Measurements from ENCODE around the gene GRIK4.
"Not testable (repeated sequence)": the region's sequence is repeated elsewhere in the genome, so short reads cannot be mapped to it uniquely, and the experiment has no call there.

Gene GRIK4

GRCh38 chr11:120750647-120751549 is 239.3 kb downstream of the GRIK4 start:
- DNase-seq = no peak

- DNase-seq = no peak
These were observed 240.0 kb downstream of the GRIK4 start for GRCh38 chr11:120751550-120751949.

GRCh38 chr11:120752668-120753067 is 241.1 kb downstream of the GRIK4 start:
- no peak for DNase-seq

- DNase-seq = no peak
These were observed 245.4 kb downstream of the GRIK4 start for GRCh38 chr11:120756931-120757330.

GRCh38 chr11:120759046-120759445 is 247.5 kb downstream of the GRIK4 start:
- DNase-seq = no peak

- DNase-seq = not testable (repeated sequence)
These were observed 254.2 kb downstream of the GRIK4 start for GRCh38 chr11:120765710-120766109.

GRCh38 chr11:120766318-120766717 is 254.8 kb downstream of the GRIK4 start:
- no peak for DNase-seq

GRCh38 chr11:120768949-120769348 is 257.4 kb downstream of the GRIK4 start:
- DNase-seq = no peak

GRCh38 chr11:120769906-120770305 is 258.4 kb downstream of the GRIK4 start:
- no peak for DNase-seq

GRCh38 chr11:120771551-120772060 is 260.1 kb downstream of the GRIK4 start:
- no peak for DNase-seq

GRCh38 chr11:120773501-120774031 is 262.0 kb downstream of the GRIK4 start:
- DNase-seq = no peak

GRCh38 chr11:120774591-120775386 is 263.2 kb downstream of the GRIK4 start:
- DNase-seq = no peak

GRCh38 chr11:120775986-120776951 is 264.7 kb downstream of the GRIK4 start:
- DNase-seq = no peak

GRCh38 chr11:120778685-120779490 is 267.3 kb downstream of the GRIK4 start:
- DNase-seq = no peak

- DNase-seq = no peak
These were observed 268.7 kb downstream of the GRIK4 start for GRCh38 chr11:120780239-120780638.

GRCh38 chr11:120781486-120782120 is 270.1 kb downstream of the GRIK4 start:
- DNase-seq = no peak

GRCh38 chr11:120784566-120785251 is 273.2 kb downstream of the GRIK4 start:
- no peak for DNase-seq

- no peak for DNase-seq
These were observed 274.0 kb downstream of the GRIK4 start for GRCh38 chr11:120785576-120785975.

GRCh38 chr11:120786206-120786735 is 274.7 kb downstream of the GRIK4 start:
- no peak for DNase-seq

GRCh38 chr11:120787224-120787623 is 275.7 kb downstream of the GRIK4 start:
- DNase-seq = not testable (repeated sequence)

Measured in activated naive CD4-positive, alpha-beta T cell (primary cell).